ENCODE measurements around the gene STX1B. TPM values are rescaled to one million over a fixed set of nuclear protein-coding genes. Genes with fewer than 3 reads are reported as not detected.

STX1B gene
- total RNA-seq, 1 experiment from 2014 or later, result 15.9 TPM

DNA sequence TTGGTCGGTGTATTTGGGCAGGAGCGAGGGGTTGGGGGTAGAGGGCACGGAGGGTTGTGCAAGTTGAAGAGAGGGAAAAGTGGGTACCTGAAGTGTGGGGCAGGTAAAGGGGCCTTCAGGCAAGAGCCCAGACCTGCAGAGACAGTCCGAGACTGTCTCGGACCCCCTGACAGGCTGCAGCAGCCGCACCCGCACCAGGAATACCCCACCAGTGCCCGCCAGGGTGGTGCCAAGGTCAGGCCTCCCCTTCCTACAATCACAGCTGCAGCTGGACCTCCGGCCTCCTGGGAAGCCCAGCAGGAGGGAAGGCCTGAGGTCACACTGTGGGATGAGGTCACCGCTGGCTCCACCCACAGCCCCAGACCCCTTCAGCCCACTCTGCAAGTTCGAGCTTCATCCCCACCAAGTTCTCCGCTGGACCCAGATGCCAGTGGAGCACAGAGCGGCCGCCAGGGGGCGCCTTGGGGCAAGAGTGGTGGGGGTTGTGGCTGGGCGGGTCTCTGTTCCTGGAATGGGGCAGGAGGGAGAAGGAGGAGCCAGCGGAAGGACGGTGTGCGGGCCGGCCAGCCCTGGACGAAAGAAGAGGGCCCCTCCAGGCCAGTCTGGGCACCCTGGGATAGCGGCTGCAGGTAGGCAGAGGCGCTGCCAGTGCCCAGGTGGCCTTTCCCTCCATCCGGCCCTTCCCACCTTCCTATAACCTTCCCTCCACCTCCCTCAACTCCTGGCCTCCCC lies 25.6 kb downstream of the STX1B start, which contains the start of gene HSD3B7 (continued):
- TF ChIP-seq, protein P1, sequence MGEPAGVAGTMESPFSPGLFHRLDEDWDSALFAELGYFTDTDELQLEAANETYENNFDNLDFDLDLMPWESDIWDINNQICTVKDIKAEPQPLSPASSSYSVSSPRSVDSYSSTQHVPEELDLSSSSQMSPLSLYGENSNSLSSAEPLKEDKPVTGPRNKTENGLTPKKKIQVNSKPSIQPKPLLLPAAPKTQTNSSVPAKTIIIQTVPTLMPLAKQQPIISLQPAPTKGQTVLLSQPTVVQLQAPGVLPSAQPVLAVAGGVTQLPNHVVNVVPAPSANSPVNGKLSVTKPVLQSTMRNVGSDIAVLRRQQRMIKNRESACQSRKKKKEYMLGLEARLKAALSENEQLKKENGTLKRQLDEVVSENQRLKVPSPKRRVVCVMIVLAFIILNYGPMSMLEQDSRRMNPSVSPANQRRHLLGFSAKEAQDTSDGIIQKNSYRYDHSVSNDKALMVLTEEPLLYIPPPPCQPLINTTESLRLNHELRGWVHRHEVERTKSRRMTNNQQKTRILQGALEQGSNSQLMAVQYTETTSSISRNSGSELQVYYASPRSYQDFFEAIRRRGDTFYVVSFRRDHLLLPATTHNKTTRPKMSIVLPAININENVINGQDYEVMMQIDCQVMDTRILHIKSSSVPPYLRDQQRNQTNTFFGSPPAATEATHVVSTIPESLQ (CRISPR knock-in tag; IDR thresholded peaks at IDR 0.05), result no peak
- TF ChIP-seq NFE2L1 (CRISPR knock-in tag; IDR thresholded peaks at IDR 0.05) (no peak), ZNF219 (CRISPR knock-in tag; IDR thresholded peaks at IDR 0.05; ENCODE audit: borderline replicate concordance) (no peak), PRRX2 (CRISPR knock-in tag; IDR thresholded peaks at IDR 0.05) (no peak), FOXK1 (CRISPR knock-in tag; IDR thresholded peaks at IDR 0.05) (no peak; the same call in 1 of the 2 replicates), EMX1 (CRISPR knock-in tag; IDR thresholded peaks at IDR 0.05) (no peak), SOX15 (CRISPR knock-in tag; IDR thresholded peaks at IDR 0.05) (no peak), ETV6 (CRISPR knock-in tag; IDR thresholded peaks at IDR 0.05) (no peak), FOXP1 (CRISPR knock-in tag; IDR thresholded peaks at IDR 0.05; ENCODE audit: borderline replicate concordance) (no peak; the same call in 1 of the 2 replicates), ZNF416 (CRISPR knock-in tag; IDR thresholded peaks at IDR 0.05) (no peak), TEAD1 (CRISPR knock-in tag; IDR thresholded peaks at IDR 0.05) (no peak)
- TF ChIP-seq, protein P2, sequence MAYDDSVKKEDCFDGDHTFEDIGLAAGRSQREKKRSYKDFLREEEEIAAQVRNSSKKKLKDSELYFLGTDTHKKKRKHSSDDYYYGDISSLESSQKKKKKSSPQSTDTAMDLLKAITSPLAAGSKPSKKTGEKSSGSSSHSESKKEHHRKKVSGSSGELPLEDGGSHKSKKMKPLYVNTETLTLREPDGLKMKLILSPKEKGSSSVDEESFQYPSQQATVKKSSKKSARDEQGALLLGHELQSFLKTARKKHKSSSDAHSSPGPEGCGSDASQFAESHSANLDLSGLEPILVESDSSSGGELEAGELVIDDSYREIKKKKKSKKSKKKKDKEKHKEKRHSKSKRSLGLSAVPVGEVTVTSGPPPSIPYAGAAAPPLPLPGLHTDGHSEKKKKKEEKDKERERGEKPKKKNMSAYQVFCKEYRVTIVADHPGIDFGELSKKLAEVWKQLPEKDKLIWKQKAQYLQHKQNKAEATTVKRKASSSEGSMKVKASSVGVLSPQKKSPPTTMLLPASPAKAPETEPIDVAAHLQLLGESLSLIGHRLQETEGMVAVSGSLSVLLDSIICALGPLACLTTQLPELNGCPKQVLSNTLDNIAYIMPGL (CRISPR knock-in tag; IDR thresholded peaks at IDR 0.05), result no peak; the same call in 1 of the 2 replicates
- TF ChIP-seq, protein P3, sequence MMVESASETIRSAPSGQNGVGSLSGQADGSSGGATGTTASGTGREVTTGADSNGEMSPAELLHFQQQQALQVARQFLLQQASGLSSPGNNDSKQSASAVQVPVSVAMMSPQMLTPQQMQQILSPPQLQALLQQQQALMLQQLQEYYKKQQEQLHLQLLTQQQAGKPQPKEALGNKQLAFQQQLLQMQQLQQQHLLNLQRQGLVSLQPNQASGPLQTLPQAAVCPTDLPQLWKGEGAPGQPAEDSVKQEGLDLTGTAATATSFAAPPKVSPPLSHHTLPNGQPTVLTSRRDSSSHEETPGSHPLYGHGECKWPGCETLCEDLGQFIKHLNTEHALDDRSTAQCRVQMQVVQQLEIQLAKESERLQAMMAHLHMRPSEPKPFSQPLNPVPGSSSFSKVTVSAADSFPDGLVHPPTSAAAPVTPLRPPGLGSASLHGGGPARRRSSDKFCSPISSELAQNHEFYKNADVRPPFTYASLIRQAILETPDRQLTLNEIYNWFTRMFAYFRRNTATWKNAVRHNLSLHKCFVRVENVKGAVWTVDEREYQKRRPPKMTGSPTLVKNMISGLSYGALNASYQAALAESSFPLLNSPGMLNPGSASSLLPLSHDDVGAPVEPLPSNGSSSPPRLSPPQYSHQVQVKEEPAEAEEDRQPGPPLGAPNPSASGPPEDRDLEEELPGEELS (CRISPR knock-in tag; IDR thresholded peaks at IDR 0.05), result no peak
- TF ChIP-seq, protein P4, sequence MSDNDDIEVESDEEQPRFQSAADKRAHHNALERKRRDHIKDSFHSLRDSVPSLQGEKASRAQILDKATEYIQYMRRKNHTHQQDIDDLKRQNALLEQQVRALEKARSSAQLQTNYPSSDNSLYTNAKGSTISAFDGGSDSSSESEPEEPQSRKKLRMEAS (CRISPR knock-in tag; IDR thresholded peaks at IDR 0.05), result no peak
- TF ChIP-seq, protein P5, sequence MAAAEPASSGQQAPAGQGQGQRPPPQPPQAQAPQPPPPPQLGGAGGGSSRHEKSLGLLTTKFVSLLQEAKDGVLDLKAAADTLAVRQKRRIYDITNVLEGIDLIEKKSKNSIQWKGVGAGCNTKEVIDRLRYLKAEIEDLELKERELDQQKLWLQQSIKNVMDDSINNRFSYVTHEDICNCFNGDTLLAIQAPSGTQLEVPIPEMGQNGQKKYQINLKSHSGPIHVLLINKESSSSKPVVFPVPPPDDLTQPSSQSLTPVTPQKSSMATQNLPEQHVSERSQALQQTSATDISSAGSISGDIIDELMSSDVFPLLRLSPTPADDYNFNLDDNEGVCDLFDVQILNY (CRISPR knock-in tag; IDR thresholded peaks at IDR 0.05), result no peak
- TF ChIP-seq, protein P6, sequence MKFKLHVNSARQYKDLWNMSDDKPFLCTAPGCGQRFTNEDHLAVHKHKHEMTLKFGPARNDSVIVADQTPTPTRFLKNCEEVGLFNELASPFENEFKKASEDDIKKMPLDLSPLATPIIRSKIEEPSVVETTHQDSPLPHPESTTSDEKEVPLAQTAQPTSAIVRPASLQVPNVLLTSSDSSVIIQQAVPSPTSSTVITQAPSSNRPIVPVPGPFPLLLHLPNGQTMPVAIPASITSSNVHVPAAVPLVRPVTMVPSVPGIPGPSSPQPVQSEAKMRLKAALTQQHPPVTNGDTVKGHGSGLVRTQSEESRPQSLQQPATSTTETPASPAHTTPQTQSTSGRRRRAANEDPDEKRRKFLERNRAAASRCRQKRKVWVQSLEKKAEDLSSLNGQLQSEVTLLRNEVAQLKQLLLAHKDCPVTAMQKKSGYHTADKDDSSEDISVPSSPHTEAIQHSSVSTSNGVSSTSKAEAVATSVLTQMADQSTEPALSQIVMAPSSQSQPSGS (CRISPR knock-in tag; IDR thresholded peaks at IDR 0.05; ENCODE audit: borderline replicate concordance, low read depth), result no peak
- TF ChIP-seq, protein P7, sequence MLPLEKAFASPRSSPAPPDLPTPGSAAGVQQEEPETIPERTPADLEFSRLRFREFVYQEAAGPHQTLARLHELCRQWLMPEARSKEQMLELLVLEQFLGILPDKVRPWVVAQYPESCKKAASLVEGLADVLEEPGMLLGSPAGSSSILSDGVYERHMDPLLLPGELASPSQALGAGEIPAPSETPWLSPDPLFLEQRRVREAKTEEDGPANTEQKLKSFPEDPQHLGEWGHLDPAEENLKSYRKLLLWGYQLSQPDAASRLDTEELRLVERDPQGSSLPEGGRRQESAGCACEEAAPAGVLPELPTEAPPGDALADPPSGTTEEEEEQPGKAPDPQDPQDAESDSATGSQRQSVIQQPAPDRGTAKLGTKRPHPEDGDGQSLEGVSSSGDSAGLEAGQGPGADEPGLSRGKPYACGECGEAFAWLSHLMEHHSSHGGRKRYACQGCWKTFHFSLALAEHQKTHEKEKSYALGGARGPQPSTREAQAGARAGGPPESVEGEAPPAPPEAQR (CRISPR knock-in tag; IDR thresholded peaks at IDR 0.05), result no peak
- TF ChIP-seq, protein P8, sequence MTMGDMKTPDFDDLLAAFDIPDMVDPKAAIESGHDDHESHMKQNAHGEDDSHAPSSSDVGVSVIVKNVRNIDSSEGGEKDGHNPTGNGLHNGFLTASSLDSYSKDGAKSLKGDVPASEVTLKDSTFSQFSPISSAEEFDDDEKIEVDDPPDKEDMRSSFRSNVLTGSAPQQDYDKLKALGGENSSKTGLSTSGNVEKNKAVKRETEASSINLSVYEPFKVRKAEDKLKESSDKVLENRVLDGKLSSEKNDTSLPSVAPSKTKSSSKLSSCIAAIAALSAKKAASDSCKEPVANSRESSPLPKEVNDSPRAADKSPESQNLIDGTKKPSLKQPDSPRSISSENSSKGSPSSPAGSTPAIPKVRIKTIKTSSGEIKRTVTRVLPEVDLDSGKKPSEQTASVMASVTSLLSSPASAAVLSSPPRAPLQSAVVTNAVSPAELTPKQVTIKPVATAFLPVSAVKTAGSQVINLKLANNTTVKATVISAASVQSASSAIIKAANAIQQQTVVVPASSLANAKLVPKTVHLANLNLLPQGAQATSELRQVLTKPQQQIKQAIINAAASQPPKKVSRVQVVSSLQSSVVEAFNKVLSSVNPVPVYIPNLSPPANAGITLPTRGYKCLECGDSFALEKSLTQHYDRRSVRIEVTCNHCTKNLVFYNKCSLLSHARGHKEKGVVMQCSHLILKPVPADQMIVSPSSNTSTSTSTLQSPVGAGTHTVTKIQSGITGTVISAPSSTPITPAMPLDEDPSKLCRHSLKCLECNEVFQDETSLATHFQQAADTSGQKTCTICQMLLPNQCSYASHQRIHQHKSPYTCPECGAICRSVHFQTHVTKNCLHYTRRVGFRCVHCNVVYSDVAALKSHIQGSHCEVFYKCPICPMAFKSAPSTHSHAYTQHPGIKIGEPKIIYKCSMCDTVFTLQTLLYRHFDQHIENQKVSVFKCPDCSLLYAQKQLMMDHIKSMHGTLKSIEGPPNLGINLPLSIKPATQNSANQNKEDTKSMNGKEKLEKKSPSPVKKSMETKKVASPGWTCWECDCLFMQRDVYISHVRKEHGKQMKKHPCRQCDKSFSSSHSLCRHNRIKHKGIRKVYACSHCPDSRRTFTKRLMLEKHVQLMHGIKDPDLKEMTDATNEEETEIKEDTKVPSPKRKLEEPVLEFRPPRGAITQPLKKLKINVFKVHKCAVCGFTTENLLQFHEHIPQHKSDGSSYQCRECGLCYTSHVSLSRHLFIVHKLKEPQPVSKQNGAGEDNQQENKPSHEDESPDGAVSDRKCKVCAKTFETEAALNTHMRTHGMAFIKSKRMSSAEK (CRISPR knock-in tag; IDR thresholded peaks at IDR 0.05; ENCODE audit: borderline replicate concordance), result no peak
- TF ChIP-seq, protein P9, sequence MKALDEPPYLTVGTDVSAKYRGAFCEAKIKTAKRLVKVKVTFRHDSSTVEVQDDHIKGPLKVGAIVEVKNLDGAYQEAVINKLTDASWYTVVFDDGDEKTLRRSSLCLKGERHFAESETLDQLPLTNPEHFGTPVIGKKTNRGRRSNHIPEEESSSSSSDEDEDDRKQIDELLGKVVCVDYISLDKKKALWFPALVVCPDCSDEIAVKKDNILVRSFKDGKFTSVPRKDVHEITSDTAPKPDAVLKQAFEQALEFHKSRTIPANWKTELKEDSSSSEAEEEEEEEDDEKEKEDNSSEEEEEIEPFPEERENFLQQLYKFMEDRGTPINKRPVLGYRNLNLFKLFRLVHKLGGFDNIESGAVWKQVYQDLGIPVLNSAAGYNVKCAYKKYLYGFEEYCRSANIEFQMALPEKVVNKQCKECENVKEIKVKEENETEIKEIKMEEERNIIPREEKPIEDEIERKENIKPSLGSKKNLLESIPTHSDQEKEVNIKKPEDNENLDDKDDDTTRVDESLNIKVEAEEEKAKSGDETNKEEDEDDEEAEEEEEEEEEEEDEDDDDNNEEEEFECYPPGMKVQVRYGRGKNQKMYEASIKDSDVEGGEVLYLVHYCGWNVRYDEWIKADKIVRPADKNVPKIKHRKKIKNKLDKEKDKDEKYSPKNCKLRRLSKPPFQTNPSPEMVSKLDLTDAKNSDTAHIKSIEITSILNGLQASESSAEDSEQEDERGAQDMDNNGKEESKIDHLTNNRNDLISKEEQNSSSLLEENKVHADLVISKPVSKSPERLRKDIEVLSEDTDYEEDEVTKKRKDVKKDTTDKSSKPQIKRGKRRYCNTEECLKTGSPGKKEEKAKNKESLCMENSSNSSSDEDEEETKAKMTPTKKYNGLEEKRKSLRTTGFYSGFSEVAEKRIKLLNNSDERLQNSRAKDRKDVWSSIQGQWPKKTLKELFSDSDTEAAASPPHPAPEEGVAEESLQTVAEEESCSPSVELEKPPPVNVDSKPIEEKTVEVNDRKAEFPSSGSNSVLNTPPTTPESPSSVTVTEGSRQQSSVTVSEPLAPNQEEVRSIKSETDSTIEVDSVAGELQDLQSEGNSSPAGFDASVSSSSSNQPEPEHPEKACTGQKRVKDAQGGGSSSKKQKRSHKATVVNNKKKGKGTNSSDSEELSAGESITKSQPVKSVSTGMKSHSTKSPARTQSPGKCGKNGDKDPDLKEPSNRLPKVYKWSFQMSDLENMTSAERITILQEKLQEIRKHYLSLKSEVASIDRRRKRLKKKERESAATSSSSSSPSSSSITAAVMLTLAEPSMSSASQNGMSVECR (CRISPR knock-in tag; IDR thresholded peaks at IDR 0.05; ENCODE audit: borderline replicate concordance), result no peak

Data from WTC11 (cell line).